Activated naive CD8-positive, alpha-beta T cell treated with anti-CD3 and anti-CD28 coated beads, Interleukin-2, amount 50 U/mL, for 24 hours (primary cell): ENCODE results near the gene PUS10.
"Not testable (repeated sequence)": the region's sequence is repeated elsewhere in the genome, so short reads cannot be mapped to it uniquely, and the experiment has no call there.

Experiments used
- ATAC-seq: fragments of 150-1000 bp; cut with Tn5 transposase; one replicate; pipeline ENCODE4 v1.10.0; 2021
- DNase-seq: peaks from one replicate; pipeline ENCODE4 v3.0.0; 2021
- H3K27ac Mint-ChIP-seq: one replicate; pipeline ENCODE4 v1.8.0; 2021; ENCODE audit warnings: mild to moderate bottlenecking, mixed read lengths
- H3K27me3 Mint-ChIP-seq: one replicate; pipeline ENCODE4 v1.8.0; 2021; ENCODE audit warnings: mixed read lengths
- H3K36me3 Mint-ChIP-seq: one replicate; pipeline ENCODE4 v1.8.0; 2021; ENCODE audit warnings: low read depth, mixed read lengths
- H3K4me1 Mint-ChIP-seq: one replicate; pipeline ENCODE4 v1.8.0; 2021; ENCODE audit warnings: mixed read lengths
- H3K4me3 Mint-ChIP-seq: one replicate; pipeline ENCODE4 v1.8.0; 2021; ENCODE audit warnings: mild to moderate bottlenecking, moderate library complexity, mixed read lengths
- H3K9me3 Mint-ChIP-seq: one replicate; pipeline ENCODE4 v1.8.0; 2021; ENCODE audit warnings: mixed read lengths

PUS10 gene

GRCh38 chr2:60992985-60993392 is 25.1 kb downstream of the PUS10 start:
- ATAC-seq (peak; percentile 89), DNase-seq (peak; percentile 15)
- Mint-ChIP-seq H3K9me3 (peaks cover 12% of the 10 kb centered on the region), H3K36me3 (peaks cover 16% of the 10 kb centered on the region), H3K4me3 (peak overlapping the region; percentile 21), H3K27me3 (no peaks in the 10 kb centered on the region), H3K4me1 (peaks cover 17% of the 10 kb centered on the region), H3K27ac (peak overlapping the region; percentile 72)

- Mint-ChIP-seq H3K27ac (no peak overlapping the region), H3K4me3 (no peak overlapping the region), H3K4me1 (peaks cover 19% of the 10 kb centered on the region), H3K27me3 (no peaks in the 10 kb centered on the region), H3K9me3 (peaks cover 12% of the 10 kb centered on the region), H3K36me3 (peaks cover 16% of the 10 kb centered on the region)
- DNase-seq (no peak), ATAC-seq (no peak)
These were observed 26.4 kb downstream of the PUS10 start for GRCh38 chr2:60991644-60992043.

GRCh38 chr2:60989259-60989658 is 28.8 kb downstream of the PUS10 start:
- ATAC-seq = no peak
- Mint-ChIP-seq H3K36me3 (peaks cover 16% of the 10 kb centered on the region), H3K4me3 (no peak overlapping the region), H3K27me3 (no peaks in the 10 kb centered on the region), H3K27ac (no peak overlapping the region), H3K4me1 (peaks cover 17% of the 10 kb centered on the region), H3K9me3 (peaks cover 12% of the 10 kb centered on the region)
- no peak for DNase-seq

DNA sequence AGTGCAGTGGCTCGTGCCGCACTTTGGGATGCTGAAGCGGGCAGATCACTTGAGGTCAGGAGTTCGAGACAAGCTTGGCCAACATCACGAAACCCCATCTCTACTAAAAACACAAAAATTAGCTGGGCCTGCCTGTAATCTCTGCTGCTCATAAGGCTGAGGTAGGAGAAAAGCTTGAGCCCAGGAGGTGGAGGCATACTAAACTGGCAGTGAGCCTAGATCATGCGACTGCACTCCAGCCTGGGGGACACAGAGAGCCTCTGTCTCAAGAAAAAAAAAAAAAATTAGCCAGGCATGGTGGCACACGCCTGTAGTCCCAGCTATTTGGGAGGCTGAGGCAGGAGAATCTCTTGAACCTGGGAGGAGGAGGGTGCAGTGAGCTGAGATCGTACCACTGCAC is 30.4 kb downstream of the PUS10 start:
- not testable (repeated sequence) for H3K4me3 Mint-ChIP-seq

GRCh38 chr2:60987041-60987440 is 31.0 kb downstream of the PUS10 start:
- DNase-seq = no peak
- H3K27ac Mint-ChIP-seq = no peak overlapping the region
- H3K4me3 Mint-ChIP-seq = no peak overlapping the region
- no peaks in the 10 kb centered on the region for H3K27me3 Mint-ChIP-seq
- H3K9me3 Mint-ChIP-seq = peaks cover 8% of the 10 kb centered on the region
- peaks cover 10% of the 10 kb centered on the region for H3K36me3 Mint-ChIP-seq
- ATAC-seq = no peak
- H3K4me1 Mint-ChIP-seq = peaks cover 4% of the 10 kb centered on the region

More for the DNA sequence above, 30.4 kb downstream of the PUS10 start:
- not testable (repeated sequence) for H3K4me1 Mint-ChIP-seq, H3K27me3 Mint-ChIP-seq, DNase-seq, H3K27ac Mint-ChIP-seq, ATAC-seq
- Mint-ChIP-seq H3K36me3 (peaks cover 16% of the 10 kb centered on the region), H3K9me3 (peaks cover 11% of the 10 kb centered on the region)

GRCh38 chr2:60984720-60985119 is 33.3 kb downstream of the PUS10 start:
- Mint-ChIP-seq H3K4me3 (no peak overlapping the region), H3K4me1 (peaks cover 9% of the 10 kb centered on the region), H3K36me3 (no peaks in the 10 kb centered on the region), H3K27ac (peak overlapping the region; percentile 33), H3K27me3 (no peaks in the 10 kb centered on the region), H3K9me3 (no peaks in the 10 kb centered on the region)
- ATAC-seq = no peak
- DNase-seq = no peak

- not testable (repeated sequence) for H3K9me3 Mint-ChIP-seq, H3K27me3 Mint-ChIP-seq, H3K4me3 Mint-ChIP-seq, H3K36me3 Mint-ChIP-seq, H3K27ac Mint-ChIP-seq, DNase-seq, ATAC-seq
- H3K4me1 Mint-ChIP-seq = peaks cover 20% of the 10 kb centered on the region
These were observed 36.0 kb downstream of the PUS10 start for GRCh38 chr2:60982066-60982465.

- no peak overlapping the region for H3K4me3 Mint-ChIP-seq
- peaks cover 32% of the 10 kb centered on the region for H3K4me1 Mint-ChIP-seq
- no peak overlapping the region for H3K27ac Mint-ChIP-seq
- ATAC-seq (no peak), DNase-seq (no peak)
- H3K36me3 Mint-ChIP-seq = no peaks in the 10 kb centered on the region
- H3K9me3 Mint-ChIP-seq = no peaks in the 10 kb centered on the region
- H3K27me3 Mint-ChIP-seq = no peaks in the 10 kb centered on the region
These were observed 37.8 kb downstream of the PUS10 start for GRCh38 chr2:60980071-60980815.

DNA sequence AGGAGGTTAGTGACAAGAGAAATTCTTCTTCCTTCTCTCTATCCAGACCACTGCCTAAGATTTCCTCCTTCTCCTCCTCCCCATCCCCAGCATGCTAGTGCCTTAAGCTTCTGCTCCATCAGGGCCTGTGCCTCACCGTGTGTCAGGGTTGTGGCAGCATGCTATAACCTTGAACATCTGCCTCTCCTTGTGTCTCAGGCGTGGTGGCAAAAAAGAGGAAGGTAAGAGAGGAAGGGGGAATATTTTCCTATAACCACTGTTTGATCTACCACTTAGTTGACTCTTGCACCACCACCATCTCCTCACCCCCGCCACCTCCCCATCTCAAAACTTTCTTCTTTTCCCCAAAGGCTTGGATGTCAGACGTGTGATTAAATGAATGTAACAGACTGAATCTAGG is 38.8 kb downstream of the PUS10 start:
- no peak overlapping the region for H3K4me3 Mint-ChIP-seq
- H3K9me3 Mint-ChIP-seq = no peaks in the 10 kb centered on the region
- ATAC-seq (no peak), DNase-seq (no peak)
- H3K27me3 Mint-ChIP-seq = no peaks in the 10 kb centered on the region
- no peaks in the 10 kb centered on the region for H3K36me3 Mint-ChIP-seq
- peaks cover 33% of the 10 kb centered on the region for H3K4me1 Mint-ChIP-seq
- no peak overlapping the region for H3K27ac Mint-ChIP-seq

- Mint-ChIP-seq H3K4me1 (peaks cover 33% of the 10 kb centered on the region), H3K27me3 (no peaks in the 10 kb centered on the region), H3K9me3 (no peaks in the 10 kb centered on the region), H3K36me3 (no peaks in the 10 kb centered on the region), H3K27ac (peak overlapping the region; percentile 3), H3K4me3 (no peak overlapping the region)
- DNase-seq = no peak
- no peak for ATAC-seq
These were observed 40.5 kb downstream of the PUS10 start for GRCh38 chr2:60977562-60977895.

DNA sequence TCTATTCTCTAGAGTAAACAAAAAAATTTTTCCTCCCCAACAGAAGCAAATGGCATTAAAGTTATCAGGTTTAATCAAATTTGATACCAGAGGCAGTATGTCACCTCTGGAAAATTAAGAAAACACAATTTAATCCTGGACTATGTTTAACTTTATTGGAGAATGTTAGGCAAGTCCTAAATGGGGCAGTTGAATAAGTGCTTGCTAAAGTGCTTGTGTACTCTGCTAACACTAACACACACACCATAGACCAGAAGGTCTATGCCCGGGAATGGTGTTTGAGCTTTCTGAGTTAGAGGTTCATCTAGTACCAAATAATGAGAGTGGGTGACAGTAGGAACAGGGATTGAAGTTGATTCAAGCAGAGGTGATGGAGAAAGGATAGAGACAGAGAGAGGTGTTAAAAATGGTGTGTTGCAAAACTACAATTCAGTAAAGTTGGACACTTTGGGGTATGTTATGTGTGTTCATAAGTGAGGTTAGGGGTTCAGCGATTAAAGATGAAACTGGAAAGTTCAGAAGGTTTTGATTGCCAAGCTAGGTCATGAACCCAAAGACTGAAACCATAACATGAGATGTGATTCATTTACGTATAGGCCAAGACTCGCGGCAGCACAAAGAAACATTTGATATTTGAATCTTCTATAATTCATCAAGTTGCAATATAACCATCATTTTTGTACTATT is 41.0 kb downstream of the PUS10 start:
- peaks cover 2% of the 10 kb centered on the region for H3K36me3 Mint-ChIP-seq
- no peak for DNase-seq
- peaks cover 35% of the 10 kb centered on the region for H3K4me1 Mint-ChIP-seq
- peak overlapping the region; percentile 3 for H3K4me3 Mint-ChIP-seq
- no peaks in the 10 kb centered on the region for H3K27me3 Mint-ChIP-seq
- H3K9me3 Mint-ChIP-seq = no peaks in the 10 kb centered on the region
- H3K27ac Mint-ChIP-seq = peak overlapping the region; percentile 3
- peak; percentile 87 for ATAC-seq

DNA sequence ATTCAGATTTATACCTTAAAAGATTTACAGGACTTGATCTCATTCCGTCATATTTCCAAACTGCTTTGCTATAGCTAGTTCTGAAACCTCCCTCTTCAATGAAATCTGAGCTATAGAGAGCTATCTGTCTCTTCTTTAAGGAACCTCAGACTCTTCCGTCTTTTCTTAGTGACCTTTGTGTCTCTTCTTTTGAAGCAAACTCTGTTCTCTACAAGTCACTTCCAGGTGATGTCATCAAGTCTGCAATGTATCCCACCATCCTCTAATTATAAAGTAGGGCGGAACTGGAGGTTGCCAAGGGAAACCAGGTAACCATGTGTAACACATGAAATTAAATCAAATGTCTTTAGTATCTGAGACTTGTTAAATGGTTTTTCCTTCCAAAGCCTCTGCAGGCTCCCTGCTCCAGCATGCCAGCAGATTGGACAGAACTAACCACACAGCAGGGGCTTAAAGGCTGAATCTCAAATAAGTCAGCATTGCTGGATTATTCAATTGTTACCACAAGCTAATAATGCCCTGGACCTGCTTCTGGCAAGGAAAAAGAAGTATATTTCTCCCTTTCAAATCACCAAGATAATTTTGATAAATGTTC is 41.7 kb downstream of the PUS10 start:
- no peak for ATAC-seq

GRCh38 chr2:60974652-60975051 is 43.4 kb downstream of the PUS10 start:
- no peaks in the 10 kb centered on the region for H3K9me3 Mint-ChIP-seq
- no peaks in the 10 kb centered on the region for H3K27me3 Mint-ChIP-seq
- no peak for ATAC-seq
- DNase-seq = no peak
- peaks cover 38% of the 10 kb centered on the region for H3K4me1 Mint-ChIP-seq
- peaks cover 2% of the 10 kb centered on the region for H3K36me3 Mint-ChIP-seq
- no peak overlapping the region for H3K4me3 Mint-ChIP-seq
- no peak overlapping the region for H3K27ac Mint-ChIP-seq

More for the DNA sequence above, 41.7 kb downstream of the PUS10 start:
- H3K4me3 Mint-ChIP-seq = no peak overlapping the region
- H3K27me3 Mint-ChIP-seq = no peaks in the 10 kb centered on the region
- H3K36me3 Mint-ChIP-seq = peaks cover 2% of the 10 kb centered on the region
- no peak overlapping the region for H3K27ac Mint-ChIP-seq
- no peak for DNase-seq
- peaks cover 40% of the 10 kb centered on the region for H3K4me1 Mint-ChIP-seq
- no peaks in the 10 kb centered on the region for H3K9me3 Mint-ChIP-seq

- no peak overlapping the region for H3K4me3 Mint-ChIP-seq
- no peak overlapping the region for H3K27ac Mint-ChIP-seq
- peaks cover 2% of the 10 kb centered on the region for H3K36me3 Mint-ChIP-seq
- DNase-seq (no peak), ATAC-seq (no peak)
- no peaks in the 10 kb centered on the region for H3K9me3 Mint-ChIP-seq
- H3K4me1 Mint-ChIP-seq = peaks cover 38% of the 10 kb centered on the region
- H3K27me3 Mint-ChIP-seq = no peaks in the 10 kb centered on the region
These were observed 44.4 kb downstream of the PUS10 start for GRCh38 chr2:60973705-60974104.
